Lung microvascular endothelial cell (primary cell): ENCODE measurements around the gene VPS8. TPM values are rescaled to one million over a fixed set of nuclear protein-coding genes. Genes with fewer than 3 reads are reported as not detected.
A peak's percentile ranks its signal among the peaks of the same experiment; 100 is the strongest.

ENCODE experiments used
- DNase-seq, 2 donors: peaks; one replicate each; pipeline versions ENCODE4 v3.0.0 to v3.0.0-alpha.2; 2010; ENCODE audit warnings: low read depth in 2 of 2
- total RNA-seq: library from RNA; depleted of rRNA; stranded (reverse); fragments of >200 nt; gene quantifications from 2 replicates; pipeline ENCODE4 v1.2.1, GENCODE V29; 2014

The VPS8 gene
- total RNA-seq = 36.0 and 47.8 TPM in 2 replicates

GRCh38 chr3:184811999-184812661 is at the start of gene VPS8:
Gene VPS8, plus strand, starts transcription at chr3:184812166. Its CDS starts 12,467 bp downstream, at chr3:184824633.
- peak; percentile 96 for DNase-seq

GRCh38 chr3:184764191-184764590 is 47.8 kb upstream of the VPS8 start:
- DNase-seq = no peak

GRCh38 chr3:184765047-184765729 is 46.8 kb upstream of the VPS8 start:
- DNase-seq = no peak

- DNase-seq = no peak
These were observed 46.3 kb upstream of the VPS8 start for GRCh38 chr3:184765730-184766074.

- peak in 1 of 2 donors; percentile 10 for DNase-seq
These were observed 45.3 kb upstream of the VPS8 start for GRCh38 chr3:184766555-184767261.

- no peak for DNase-seq
These were observed 44.6 kb upstream of the VPS8 start for GRCh38 chr3:184767377-184767776.

GRCh38 chr3:184769382-184770170 is 42.4 kb upstream of the VPS8 start:
- no peak for DNase-seq

- no peak for DNase-seq
These were observed 41.4 kb upstream of the VPS8 start for GRCh38 chr3:184770541-184770940.

- no peak for DNase-seq
These were observed 40.5 kb upstream of the VPS8 start for GRCh38 chr3:184771301-184772127.

- no peak for DNase-seq
These were observed 39.2 kb upstream of the VPS8 start for GRCh38 chr3:184772667-184773272.

GRCh38 chr3:184773283-184774186 is 38.4 kb upstream of the VPS8 start:
- DNase-seq = no peak

- DNase-seq = no peak
These were observed 35.0 kb upstream of the VPS8 start for GRCh38 chr3:184776916-184777315.

GRCh38 chr3:184777566-184778356 is 34.2 kb upstream of the VPS8 start:
- DNase-seq = peak; percentile 93 to 94

- no peak for DNase-seq
These were observed 33.3 kb upstream of the VPS8 start for GRCh38 chr3:184778426-184779332.

- DNase-seq = no peak
These were observed 30.9 kb upstream of the VPS8 start for GRCh38 chr3:184780981-184781515.

- DNase-seq = no peak
These were observed 30.2 kb upstream of the VPS8 start for GRCh38 chr3:184781801-184782200.

GRCh38 chr3:184783319-184783718 is 28.6 kb upstream of the VPS8 start:
- DNase-seq = no peak
